Measurements from ENCODE around the gene TUBE1.
"Not testable (repeated sequence)": the region's sequence is repeated elsewhere in the genome, so short reads cannot be mapped to it uniquely, and the experiment has no call there.

Gene TUBE1, protein sequence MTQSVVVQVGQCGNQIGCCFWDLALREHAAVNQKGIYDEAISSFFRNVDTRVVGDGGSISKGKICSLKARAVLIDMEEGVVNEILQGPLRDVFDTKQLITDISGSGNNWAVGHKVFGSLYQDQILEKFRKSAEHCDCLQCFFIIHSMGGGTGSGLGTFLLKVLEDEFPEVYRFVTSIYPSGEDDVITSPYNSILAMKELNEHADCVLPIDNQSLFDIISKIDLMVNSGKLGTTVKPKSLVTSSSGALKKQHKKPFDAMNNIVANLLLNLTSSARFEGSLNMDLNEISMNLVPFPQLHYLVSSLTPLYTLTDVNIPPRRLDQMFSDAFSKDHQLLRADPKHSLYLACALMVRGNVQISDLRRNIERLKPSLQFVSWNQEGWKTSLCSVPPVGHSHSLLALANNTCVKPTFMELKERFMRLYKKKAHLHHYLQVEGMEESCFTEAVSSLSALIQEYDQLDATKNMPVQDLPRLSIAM

GRCh38 chr6:112087136-112087911 lies at the start of gene TUBE1, which contains the start of gene FAM229B:
TSS of gene TUBE1 (minus strand) at chr6:112087482. CDS start at chr6:112087434, 48 bp downstream.
TSS of gene FAM229B (plus strand) at chr6:112087591. CDS start at chr6:112099284, 11,693 bp downstream.
- DNase-seq: peak; percentile 96

- DNase-seq: no peak
Observed at GRCh38 chr6:112130878-112131277, 43.6 kb upstream of the TUBE1 start.

DNA sequence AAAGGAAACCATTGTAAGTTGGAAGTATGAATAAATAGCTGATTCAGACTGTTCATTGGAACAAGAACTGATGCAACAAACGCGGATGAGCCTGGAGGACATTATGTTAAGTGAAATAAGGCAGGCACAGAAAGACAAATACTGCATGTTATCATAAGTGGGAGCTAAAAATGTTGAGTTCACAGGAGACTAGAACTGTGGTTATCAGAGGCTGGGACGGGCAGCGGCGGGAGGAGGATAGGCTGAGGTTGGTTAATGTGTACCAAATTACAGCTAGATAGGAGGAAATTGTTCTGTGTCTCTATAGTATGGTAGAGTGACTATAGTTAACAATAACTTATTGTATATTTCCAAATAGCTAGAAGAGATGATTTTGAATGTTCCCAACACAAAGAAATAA lies 40.9 kb upstream of the TUBE1 start:
- DNase-seq: no peak

DNA sequence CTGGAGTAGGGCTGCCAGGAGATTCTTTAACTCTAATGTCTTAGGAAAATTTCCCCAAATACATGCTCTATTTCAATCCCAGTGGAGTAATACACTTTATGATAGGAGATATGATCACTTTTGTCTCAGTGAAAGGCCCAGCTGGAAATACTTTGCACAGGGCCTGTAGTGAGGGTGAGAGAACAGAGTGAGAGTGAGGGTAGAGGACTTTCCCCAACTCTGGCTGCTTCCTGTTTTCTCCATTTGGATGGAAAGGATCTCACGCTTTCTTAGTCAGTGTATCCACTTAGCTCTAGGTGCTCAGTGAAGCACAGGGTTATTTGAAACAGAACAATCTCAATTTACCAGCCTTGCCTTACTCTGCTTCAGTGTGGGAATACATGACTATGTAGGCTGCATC lies 36.7 kb upstream of the TUBE1 start:
- no peak for DNase-seq

GRCh38 chr6:112122756-112123155 lies 35.5 kb upstream of the TUBE1 start:
- DNase-seq: no peak

GRCh38 chr6:112118034-112118433 lies 30.8 kb upstream of the TUBE1 start:
- no peak for DNase-seq

- peak; percentile 50 for DNase-seq
Observed at GRCh38 chr6:112117554-112117953, 30.3 kb upstream of the TUBE1 start.

GRCh38 chr6:112116221-112116620 lies 28.9 kb upstream of the TUBE1 start:
- DNase-seq: no peak

GRCh38 chr6:112114577-112115223 lies 27.4 kb upstream of the TUBE1 start:
- no peak for DNase-seq

- no peak for DNase-seq
Observed at GRCh38 chr6:112113918-112114317, 26.6 kb upstream of the TUBE1 start.

DNA sequence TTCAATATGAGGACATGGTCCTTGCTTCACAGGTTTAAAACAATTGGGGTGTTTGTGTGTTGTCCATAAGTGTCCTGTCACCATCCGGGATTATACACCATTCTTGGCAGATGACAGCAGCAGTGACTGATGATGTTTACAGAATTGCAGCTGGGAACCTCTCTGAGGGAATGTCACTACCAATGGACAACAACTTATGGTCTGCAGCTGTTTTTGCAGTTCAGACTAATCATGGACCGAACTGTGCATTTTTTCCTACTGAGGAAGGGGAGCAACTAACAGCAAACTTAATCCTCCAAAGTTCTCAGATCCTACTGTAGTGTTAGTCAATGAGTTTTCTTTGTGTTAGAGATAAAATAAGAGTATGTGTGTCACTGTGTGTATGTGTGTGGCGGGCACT lies 26.1 kb upstream of the TUBE1 start:
- DNase-seq: no peak

DNA sequence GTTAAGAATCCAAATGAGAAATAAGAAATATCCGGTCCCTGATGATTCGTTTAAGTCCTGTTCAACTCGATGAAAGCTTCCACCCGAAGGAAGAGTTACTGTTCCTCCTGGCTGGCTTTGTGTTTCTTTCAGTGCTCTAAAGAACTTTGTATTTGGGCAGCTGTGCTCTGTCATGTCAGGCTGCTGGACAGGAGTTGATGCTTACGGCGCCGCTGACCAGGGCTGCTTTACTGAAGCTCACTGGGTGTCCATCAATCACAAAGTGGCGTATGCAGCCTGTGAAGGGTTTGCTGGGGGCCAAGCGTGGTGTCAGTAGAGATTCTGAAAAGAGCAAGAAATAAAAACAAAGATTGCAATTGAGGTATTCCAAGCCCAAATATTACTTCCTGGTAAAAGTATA lies 22.0 kb upstream of the TUBE1 start:
- no peak for DNase-seq

DNA sequence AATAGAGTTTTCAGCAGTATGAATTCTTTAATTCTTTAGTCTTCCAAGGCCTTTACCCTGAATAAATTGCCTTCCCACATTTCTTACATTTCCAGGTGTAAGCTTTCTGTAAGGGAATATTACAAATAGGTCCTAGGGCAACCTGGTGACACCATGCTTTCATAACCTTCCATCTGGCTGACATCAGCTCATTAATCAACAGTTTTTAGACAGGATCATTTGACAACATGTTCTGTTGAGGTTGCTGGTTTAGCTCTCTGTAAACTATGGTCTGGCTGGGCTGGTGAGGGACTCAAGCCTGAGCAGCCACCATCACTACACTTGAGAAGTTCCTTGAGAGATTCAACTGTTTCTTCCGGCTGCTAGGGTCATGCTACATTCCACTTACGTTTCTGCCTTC lies 19.3 kb upstream of the TUBE1 start:
- DNase-seq: no peak

GRCh38 chr6:112106026-112106425 lies 18.7 kb upstream of the TUBE1 start:
- not testable (repeated sequence) for DNase-seq

DNA sequence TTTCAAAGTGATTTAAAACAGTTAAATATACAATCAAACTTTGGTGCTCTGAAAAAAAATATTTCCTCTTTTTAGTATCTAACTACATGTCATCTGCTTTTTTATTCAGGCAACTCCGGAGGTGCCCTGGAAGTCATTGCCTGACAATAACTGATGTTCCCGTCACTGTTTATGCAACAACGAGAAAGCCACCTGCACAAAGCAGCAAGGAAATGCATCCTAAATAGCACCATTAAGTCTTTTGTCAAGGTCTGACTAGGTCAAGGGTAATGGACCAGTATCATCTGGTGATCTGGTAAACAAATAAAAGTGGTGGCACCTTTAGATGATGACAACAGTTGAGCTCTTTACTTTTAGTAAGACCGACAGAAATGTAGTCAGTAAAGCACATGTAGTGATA lies 13.3 kb upstream of the TUBE1 start:
- DNase-seq: no peak

GRCh38 chr6:112096901-112097300 lies 9.6 kb upstream of the TUBE1 start:
- no peak for DNase-seq

DNA sequence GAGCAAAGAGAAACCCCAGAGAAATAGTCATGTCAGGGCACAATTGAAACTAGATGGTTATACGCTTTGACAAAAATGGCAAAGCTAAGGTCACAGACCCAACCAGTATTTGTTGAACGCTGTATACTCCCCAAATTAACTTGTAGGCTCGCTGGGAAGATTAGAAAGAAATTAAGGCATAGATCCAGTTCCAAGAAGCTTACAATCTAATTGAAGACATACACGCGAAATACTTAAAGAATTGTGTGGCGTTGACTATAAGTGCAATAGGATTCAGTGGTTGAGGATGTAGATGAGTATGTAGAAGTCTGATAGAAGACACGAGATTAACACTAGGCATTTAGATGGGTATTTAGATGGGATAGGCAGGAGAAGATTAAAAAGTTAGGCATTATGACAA lies 634 bp upstream of the TUBE1 start:
- no peak for DNase-seq

GRCh38 chr6:112086744-112087135 lies 542 bp downstream of the TUBE1 start:
- peak; percentile 66 for DNase-seq

DNA sequence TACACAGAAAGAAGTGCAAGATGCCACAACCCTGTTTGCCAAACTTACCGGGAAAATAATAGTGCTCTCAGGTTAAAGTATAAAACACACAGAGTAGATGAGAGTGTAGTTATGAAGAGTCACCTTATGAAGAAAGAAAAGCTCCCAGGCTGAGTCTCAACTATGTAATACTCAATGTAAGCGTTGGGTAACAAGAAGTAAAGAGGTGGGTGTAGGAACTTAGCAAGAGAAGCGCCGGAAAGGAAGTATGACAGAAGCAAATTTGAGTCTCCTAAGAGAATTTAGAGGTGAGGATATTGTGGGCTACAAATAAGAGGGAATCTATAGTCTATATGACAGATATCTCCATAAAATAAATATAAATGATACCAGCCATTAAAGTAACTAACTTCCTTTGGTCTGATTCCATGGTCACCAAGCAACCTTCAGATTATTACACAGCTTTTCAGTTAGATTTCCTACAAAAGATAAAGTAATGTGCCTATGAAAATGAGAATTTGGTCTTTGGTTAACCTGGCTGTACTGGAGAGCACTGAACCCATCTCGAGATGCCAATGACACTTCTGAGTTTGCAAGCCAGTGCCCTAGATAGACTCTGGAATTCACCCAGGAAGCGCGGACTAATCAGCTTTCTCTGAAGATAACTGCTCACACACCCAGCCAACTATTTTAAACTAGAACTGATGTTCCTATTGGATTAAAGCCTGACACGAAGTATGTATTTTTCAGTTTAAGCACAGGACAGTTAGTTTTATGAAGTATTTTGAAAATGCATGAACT lies 1.8 kb downstream of the TUBE1 start:
- no peak for DNase-seq

DNA sequence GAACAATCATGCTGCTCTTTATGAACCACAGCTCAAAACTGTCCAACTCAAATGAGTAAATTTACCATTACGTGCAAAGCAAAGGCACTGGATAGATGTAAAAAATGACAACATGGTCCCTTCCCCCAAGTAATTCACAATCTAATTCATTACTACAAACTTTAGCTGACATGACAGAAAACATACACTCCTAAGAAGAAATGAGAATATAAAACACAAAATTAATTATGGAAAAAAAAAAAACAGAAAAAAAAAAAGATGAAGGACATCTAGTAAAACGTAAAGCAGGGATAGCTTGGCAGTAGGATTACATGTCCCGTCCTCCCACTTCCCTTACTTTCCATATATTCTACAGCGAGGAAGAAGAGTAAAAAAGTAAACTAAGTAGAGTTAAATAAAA lies 5.7 kb downstream of the TUBE1 start:
- no peak for DNase-seq

GRCh38 chr6:112066606-112067005 lies 20.7 kb downstream of the TUBE1 start:
- no peak for DNase-seq

GRCh38 chr6:112065426-112065986 lies 21.8 kb downstream of the TUBE1 start:
- DNase-seq: no peak
